Epithelial cell of proximal tubule (primary cell): ENCODE results near the gene WFDC9. TPM values are rescaled to one million over a fixed set of nuclear protein-coding genes. Genes with fewer than 3 reads are reported as not detected.

Experiments used
- DNase-seq: peaks from one replicate; pipeline ENCODE4 v3.0.0-alpha.2; 2011; ENCODE audit warnings: low read depth
- H3K4me3 ChIP-seq: 2 replicates; pipeline ENCODE4 v1.5.1; 2011; ENCODE audit warnings: low read depth, mild to moderate bottlenecking, low read length
- CTCF ChIP-seq: conservative IDR thresholded peaks from 2 replicates; pipeline ENCODE4 v1.5.1; 2012; ENCODE audit warnings: low read depth, mild to moderate bottlenecking, low read length
- total RNA-seq: library from RNA; depleted of rRNA; stranded (reverse); fragments of >200 nt; gene quantifications from 2 replicates; pipeline ENCODE4 v1.2.3, GENCODE V29; 2015

Gene WFDC9
- total RNA-seq, 1 donor from 2014 or later: not detected

- no peak for DNase-seq
- no peak overlapping the region for H3K4me3 ChIP-seq
- TF ChIP-seq CTCF: no peak
Measured at GRCh38 chr20:45621593-45621992, 9.5 kb downstream of the WFDC9 start.

GRCh38 chr20:45617591-45617990, 13.5 kb downstream of the WFDC9 start:
- no peak for DNase-seq
- H3K4me3 ChIP-seq: no peak overlapping the region
- no peak for TF ChIP-seq CTCF

GRCh38 chr20:45612314-45612713, 18.8 kb downstream of the WFDC9 start:
- no peak overlapping the region for H3K4me3 ChIP-seq
- no peak for TF ChIP-seq CTCF
- no peak for DNase-seq

GRCh38 chr20:45611054-45611453, 20.0 kb downstream of the WFDC9 start:
- no peak overlapping the region for H3K4me3 ChIP-seq
- DNase-seq: no peak
- TF ChIP-seq CTCF: no peak

- TF ChIP-seq CTCF: no peak
- DNase-seq: no peak
Measured at GRCh38 chr20:45607810-45608209, 23.3 kb downstream of the WFDC9 start.

GRCh38 chr20:45595235-45595634, 35.8 kb downstream of the WFDC9 start:
- no peak for TF ChIP-seq CTCF
- H3K4me3 ChIP-seq: no peak overlapping the region
- DNase-seq: no peak

More at GRCh38 chr20:45607810-45608209, 23.3 kb downstream of the WFDC9 start:
- no peak overlapping the region for H3K4me3 ChIP-seq

GRCh38 chr20:45593498-45593897, 37.6 kb downstream of the WFDC9 start:
- H3K4me3 ChIP-seq: no peak overlapping the region
- DNase-seq: no peak
- TF ChIP-seq CTCF: no peak
